ACHN (cell line): Measurements from ENCODE around the gene MEI4.
"Not testable (repeated sequence)": the region's sequence is repeated elsewhere in the genome, so short reads cannot be mapped to it uniquely, and the experiment has no call there.

ENCODE experiments used
- DNase-seq: peaks from one replicate; pipeline ENCODE4 v3.0.0-alpha.2; 2015
- in situ Hi-C: cut with HindIII; loops from 2 replicates; pipeline ENCODE4 v1.10.0; 2017; ENCODE audit warnings: low sequenced_read_pairs, low pct_ligation_motif_present, low pct_unique_long_range_greater_than_20kb

MEI4 gene, protein sequence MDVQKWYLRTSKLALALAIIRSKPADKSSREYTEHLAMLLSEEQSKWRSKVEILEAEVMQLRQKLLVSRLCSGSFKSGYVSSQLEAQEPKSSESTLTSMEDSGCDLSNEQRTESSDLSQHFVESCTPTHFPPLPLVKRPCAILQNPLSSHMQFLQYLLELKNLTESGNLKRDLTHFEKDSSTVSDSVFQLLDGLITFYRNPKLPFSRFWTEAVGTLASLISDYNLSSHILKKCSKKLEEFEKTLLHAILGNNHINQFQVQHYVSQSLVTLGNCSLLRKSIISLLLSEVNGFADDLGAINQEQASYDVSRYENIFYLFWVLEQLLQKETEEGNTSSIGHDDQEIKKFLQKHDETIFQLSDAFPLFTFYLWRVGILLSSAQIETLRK

GRCh38 chr6:77652739-77653138 lies at the start of gene MEI4:
Gene MEI4 (plus strand): TSS chr6:77653039. CDS start chr6:77690672, 37,633 bp downstream.
- DNase-seq: no peak
- in situ Hi-C loops: no loop called here

DNA sequence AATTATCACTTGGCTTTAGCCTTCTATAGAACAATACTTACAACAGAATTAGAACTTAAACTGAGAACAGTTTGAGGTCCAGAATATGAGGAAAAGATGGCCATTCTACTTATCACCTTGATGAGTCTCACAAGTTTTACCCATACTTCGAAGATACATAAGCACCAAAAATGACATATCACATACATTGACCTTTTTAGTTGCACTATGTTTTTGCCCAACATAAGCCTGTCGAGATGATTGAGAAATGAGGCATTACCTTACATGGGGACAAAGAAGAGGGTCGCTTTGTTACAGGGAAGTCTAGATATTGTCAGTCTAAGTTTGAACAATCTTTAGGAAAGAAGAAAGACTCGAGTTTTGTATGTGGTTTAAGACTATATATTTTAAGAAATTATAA lies 48.4 kb upstream of the MEI4 start:
- in situ Hi-C loops: no loop called here
- no peak for DNase-seq

- DNase-seq: no peak
- in situ Hi-C loops: no loop called here
These were observed 45.8 kb upstream of the MEI4 start for GRCh38 chr6:77607004-77607403.

GRCh38 chr6:77609106-77609505 lies 43.7 kb upstream of the MEI4 start:
- in situ Hi-C loops: no loop called here
- no peak for DNase-seq

GRCh38 chr6:77619114-77619513 lies 33.7 kb upstream of the MEI4 start:
- in situ Hi-C loops: no loop called here
- no peak for DNase-seq

DNA sequence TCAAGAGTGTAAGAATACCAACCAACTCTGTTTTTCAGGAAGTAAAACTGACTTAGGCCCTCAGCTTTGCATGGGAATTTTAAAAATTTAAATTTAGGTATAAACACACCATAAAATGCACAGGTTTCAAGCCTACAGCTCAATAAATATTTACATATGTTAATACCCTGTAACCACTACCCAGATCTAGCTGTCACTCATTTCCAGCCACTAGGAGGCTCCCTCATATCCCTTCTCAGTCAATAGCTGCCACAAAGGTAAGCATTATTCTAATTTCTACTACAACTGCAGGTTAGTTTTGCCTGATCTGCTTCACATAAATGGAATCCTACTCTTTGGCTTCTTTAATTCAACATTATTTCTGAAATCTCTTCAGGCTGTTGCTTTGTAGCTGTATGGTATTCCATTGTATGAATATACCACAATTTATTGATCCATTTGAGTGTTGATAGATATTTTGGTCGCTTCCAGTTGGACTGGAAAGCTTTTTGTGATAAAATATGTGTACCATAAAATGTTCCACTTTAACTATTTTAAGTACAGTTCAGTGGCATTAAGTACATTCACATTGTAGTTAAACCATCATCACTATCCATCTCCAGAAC lies 32.5 kb upstream of the MEI4 start:
- in situ Hi-C loops: no loop called here
- peak; percentile 18 for DNase-seq

- in situ Hi-C loops: no loop called here
- DNase-seq: no peak
These were observed 28.3 kb upstream of the MEI4 start for GRCh38 chr6:77624515-77624914.

- no peak for DNase-seq
- in situ Hi-C loops: no loop called here
These were observed 26.4 kb upstream of the MEI4 start for GRCh38 chr6:77626426-77626825.

DNA sequence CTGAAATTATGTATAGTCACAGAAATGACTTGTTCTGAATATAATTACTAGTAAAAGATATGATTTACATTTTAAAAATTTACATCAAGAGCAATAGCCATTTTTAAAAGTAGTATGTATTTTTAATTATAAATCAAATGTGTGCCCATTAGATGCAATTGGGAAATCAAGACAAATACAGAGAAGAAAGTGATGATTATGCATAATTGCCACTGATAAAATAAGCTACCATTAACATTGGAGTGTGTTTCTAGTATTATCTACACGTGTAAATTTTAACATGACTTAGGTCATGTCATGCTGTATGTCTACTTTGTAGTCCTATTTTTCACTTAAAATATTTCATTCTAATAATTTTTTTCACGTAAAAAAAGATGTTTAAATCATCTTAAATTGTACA lies 22.8 kb upstream of the MEI4 start:
- in situ Hi-C loops: no loop called here
- DNase-seq: no peak

DNA sequence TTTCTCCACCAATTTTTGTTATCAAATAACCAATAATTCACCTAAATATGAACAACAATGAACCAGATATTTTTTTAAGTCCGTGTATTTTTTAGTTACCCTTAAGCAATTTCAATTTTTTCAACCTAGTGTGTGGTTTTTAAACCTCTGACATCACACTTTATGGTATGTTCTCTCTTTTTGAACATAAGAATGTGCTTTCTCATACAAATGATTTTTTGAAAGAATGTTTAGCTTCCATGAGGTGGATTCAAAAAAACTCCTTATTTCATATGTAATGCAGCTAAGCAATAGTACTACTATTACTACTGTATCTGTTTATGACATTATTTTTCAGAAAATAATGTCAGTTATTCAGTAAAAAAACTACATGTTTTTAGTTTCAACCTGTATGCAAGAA lies 19.4 kb upstream of the MEI4 start:
- in situ Hi-C loops: no loop called here
- no peak for DNase-seq

GRCh38 chr6:77633993-77634715 lies 18.7 kb upstream of the MEI4 start:
- DNase-seq: no peak
- in situ Hi-C loops: no loop called here

GRCh38 chr6:77638129-77638830 lies 14.6 kb upstream of the MEI4 start:
- in situ Hi-C loops: no loop called here
- DNase-seq: no peak

DNA sequence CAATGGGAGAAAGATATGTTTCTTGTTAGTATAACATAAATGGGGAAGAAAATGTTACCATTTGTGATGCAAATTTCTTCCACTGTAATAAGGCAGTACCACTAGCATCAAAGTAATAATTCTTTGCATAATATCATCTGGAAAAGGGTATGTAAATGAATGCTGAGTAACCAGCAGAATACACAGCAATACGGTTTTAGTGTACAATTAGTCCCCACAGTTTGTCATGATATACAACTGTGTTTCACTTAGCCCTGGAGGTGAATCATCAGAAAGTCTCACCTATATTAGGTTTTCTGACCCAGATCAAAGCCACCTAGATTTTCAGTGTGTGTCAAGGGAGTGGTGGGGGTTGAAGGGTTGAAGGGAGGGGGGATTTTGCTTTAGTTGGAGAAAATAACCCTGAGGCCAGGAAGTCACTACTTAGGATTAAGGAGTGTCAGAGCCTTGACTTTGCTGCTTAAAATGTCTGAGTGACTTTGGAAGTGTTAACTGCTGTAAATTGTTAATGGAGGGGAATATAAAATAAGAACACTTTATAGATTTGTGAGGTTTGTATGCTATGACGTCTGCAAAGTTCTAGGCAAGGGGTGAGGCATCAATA lies 8.6 kb upstream of the MEI4 start:
- DNase-seq: no peak
- in situ Hi-C loops: no loop called here

DNA sequence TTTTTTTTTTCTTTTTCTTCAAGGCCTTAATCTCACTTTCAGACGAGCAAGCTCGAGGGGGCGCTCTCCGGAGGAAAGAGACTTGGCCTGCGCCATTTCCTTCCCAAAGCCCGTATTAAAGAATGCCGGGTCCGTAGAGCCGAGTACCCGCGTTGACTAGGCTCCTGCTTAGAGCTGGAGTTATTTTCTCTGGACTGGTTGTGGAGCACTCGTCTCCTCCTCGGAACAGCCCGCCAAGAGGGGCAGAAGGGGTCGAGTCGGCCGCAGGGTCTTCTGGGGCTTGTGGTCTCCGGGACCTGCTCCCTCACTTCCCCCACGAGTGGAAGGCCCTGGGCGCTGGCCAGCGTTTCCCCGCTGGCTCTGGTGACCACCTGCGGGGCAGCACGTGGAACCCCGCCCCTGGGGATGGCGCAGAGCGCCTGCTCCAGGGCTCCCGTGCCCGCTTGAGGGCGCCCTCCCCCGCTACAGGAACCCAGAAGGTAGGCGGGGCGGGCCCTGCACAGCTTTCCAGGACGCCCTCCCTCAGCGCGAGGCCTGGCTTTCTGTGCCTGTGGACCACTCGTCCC lies 2.7 kb upstream of the MEI4 start:
- in situ Hi-C loops: no loop called here
- no peak for DNase-seq

- in situ Hi-C loops: no loop called here
- DNase-seq: no peak
These were observed 977 bp downstream of the MEI4 start for GRCh38 chr6:77653816-77654215.

- in situ Hi-C loops, DNase-seq: not testable (repeated sequence)
These were observed 2.2 kb downstream of the MEI4 start for GRCh38 chr6:77655035-77655434.

- no peak for DNase-seq
- in situ Hi-C loops: no loop called here
These were observed 4.3 kb downstream of the MEI4 start for GRCh38 chr6:77656999-77657764.

- in situ Hi-C loops: no loop called here
- DNase-seq: no peak
These were observed 13.5 kb downstream of the MEI4 start for GRCh38 chr6:77666340-77666739.
